Measurements from ENCODE around the gene JCAD.

The JCAD gene

DNA sequence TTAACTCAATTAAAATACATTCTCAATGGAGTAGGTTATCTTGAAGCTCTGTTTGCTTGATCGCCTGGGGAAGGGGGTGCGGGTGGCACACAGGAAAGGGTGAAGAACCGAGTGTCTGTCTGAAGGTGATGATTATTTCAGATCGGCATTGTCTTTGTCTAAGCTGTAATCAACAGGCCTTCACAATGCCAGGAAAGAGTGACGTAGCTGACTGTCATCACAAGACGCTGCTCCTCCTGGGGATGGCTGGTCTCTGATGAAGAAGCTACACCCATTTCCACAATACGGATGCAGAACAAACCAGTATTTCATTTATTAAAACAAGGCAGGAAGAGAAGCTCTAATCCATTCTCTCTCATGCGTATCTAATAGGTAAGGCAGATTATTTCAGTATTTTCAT, 19.4 kb downstream of the JCAD start:
- peaks cover 12 to 76% (median 36%) of the 10 kb centered on the region in 4 experiments for H3K4me1 ChIP-seq (ENCODE audit: control extremely low read depth in 1 of 4, control insufficient read depth in 4 of 4, insufficient read depth in 4 of 4, low read length in 3 of 4)
- H3K27ac ChIP-seq (ENCODE audit: insufficient read depth in 1 of 2, low read depth in 1 of 2, low read length in 2 of 2, poor library complexity in 1 of 2, severe bottlenecking in 2 of 2) = no peak overlapping the region
- WGBS (ENCODE audit: insufficient coverage) = 100% methylated on average over 6 of the region's 8 CpGs
- no peaks in the 10 kb centered on the region for H3K36me3 ChIP-seq (ENCODE audit: control insufficient read depth in 4 of 4, insufficient read depth in 4 of 4, low read length in 3 of 4)
- H3K27me3 ChIP-seq (replicated peaks in 2 of 5; ENCODE audit: control insufficient read depth in 4 of 5, insufficient read depth in 5 of 5, low read length in 4 of 5) = no peaks in the 10 kb centered on the region
- POLR2A ChIA-PET = interaction anchor here (1.2 kb wide), 1 partner anchor 13 kb away, joined by 3 read pairs; no protein-coding TSS in a partner anchor
- no peaks in the 10 kb centered on the region for H3K9me3 ChIP-seq (ENCODE audit: control extremely low read depth in 1 of 5, control insufficient read depth in 4 of 5, insufficient read depth in 2 of 5, low read depth in 1 of 5, low read length in 4 of 5)
- DNase-seq = no peak
- CTCF ChIA-PET = interaction anchor here (1.8 to 4.7 kb wide), 2 partner anchors 12 to 24 kb away, joined by 6 to 41 read pairs; no protein-coding TSS in a partner anchor
- H3K4me3 ChIP-seq (ENCODE audit: control insufficient read depth in 1 of 7, extremely low read depth in 1 of 7, insufficient read depth in 4 of 7, low read depth in 2 of 7, low read length in 6 of 7) = no peak overlapping the region

DNA sequence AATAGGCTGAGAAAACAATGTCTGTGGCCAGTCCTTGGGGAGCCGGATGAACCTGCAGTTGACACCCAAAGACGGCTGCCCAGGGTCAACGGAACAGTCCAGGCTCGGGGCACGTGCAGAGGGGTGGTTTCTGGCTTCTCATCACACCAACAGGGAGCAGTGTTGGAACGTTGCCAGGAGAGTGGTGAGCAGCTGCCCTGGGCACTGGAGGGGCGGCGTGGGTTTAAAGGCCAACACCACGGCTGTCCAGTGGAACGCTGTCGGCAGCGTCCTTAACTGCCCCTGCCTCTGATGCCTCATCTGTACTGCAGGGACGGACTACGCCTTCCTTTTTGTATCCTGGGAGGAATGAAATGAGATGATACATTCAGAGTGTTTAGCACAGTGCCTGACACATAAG, 19.8 kb downstream of the JCAD start:
- POLR2A ChIA-PET = interaction anchor here (1.2 kb wide), 1 partner anchor 12 kb away, joined by 3 read pairs; no protein-coding TSS in a partner anchor
- WGBS (ENCODE audit: insufficient coverage) = 85% methylated on average over 9 of the region's 14 CpGs
- no peaks in the 10 kb centered on the region for H3K36me3 ChIP-seq (ENCODE audit: control insufficient read depth in 4 of 4, insufficient read depth in 4 of 4, low read length in 3 of 4)
- H3K9me3 ChIP-seq (ENCODE audit: control extremely low read depth in 1 of 5, control insufficient read depth in 4 of 5, insufficient read depth in 2 of 5, low read depth in 1 of 5, low read length in 4 of 5) = no peaks in the 10 kb centered on the region
- CTCF ChIA-PET = interaction anchor here (4.7 kb wide), 1 partner anchor 11 kb away, joined by 41 read pairs; no protein-coding TSS in a partner anchor
- no peaks in the 10 kb centered on the region for H3K27me3 ChIP-seq (replicated peaks in 2 of 5; ENCODE audit: control insufficient read depth in 4 of 5, insufficient read depth in 5 of 5, low read length in 4 of 5)
- no peak overlapping the region for H3K4me3 ChIP-seq (ENCODE audit: control insufficient read depth in 1 of 7, extremely low read depth in 1 of 7, insufficient read depth in 4 of 7, low read depth in 2 of 7, low read length in 6 of 7)
- H3K27ac ChIP-seq (ENCODE audit: insufficient read depth in 1 of 2, low read depth in 1 of 2, low read length in 2 of 2, poor library complexity in 1 of 2, severe bottlenecking in 2 of 2) = no peak overlapping the region
- peaks cover 12 to 81% (median 38%) of the 10 kb centered on the region in 4 experiments for H3K4me1 ChIP-seq (ENCODE audit: control extremely low read depth in 1 of 4, control insufficient read depth in 4 of 4, insufficient read depth in 4 of 4, low read length in 3 of 4)
- no peak for DNase-seq

GRCh38 chr10:30038781-30039536, 20.4 kb downstream of the JCAD start:
- peak in 2 of 3 donors; percentile 39 to 63 for DNase-seq
- H3K27ac ChIP-seq (ENCODE audit: insufficient read depth in 1 of 2, low read depth in 1 of 2, low read length in 2 of 2, poor library complexity in 1 of 2, severe bottlenecking in 2 of 2) = no peak overlapping the region
- H3K4me1 ChIP-seq (ENCODE audit: control extremely low read depth in 1 of 4, control insufficient read depth in 4 of 4, insufficient read depth in 4 of 4, low read length in 3 of 4) = peaks cover 12 to 80% (median 39%) of the 10 kb centered on the region in 4 experiments
- WGBS (ENCODE audit: insufficient coverage) = 67% methylated on average over 11 of the region's 12 CpGs
- H3K4me3 ChIP-seq (ENCODE audit: control insufficient read depth in 1 of 7, extremely low read depth in 1 of 7, insufficient read depth in 4 of 7, low read depth in 2 of 7, low read length in 6 of 7) = no peak overlapping the region
- H3K9me3 ChIP-seq (ENCODE audit: control extremely low read depth in 1 of 5, control insufficient read depth in 4 of 5, insufficient read depth in 2 of 5, low read depth in 1 of 5, low read length in 4 of 5) = no peaks in the 10 kb centered on the region
- H3K27me3 ChIP-seq (replicated peaks in 2 of 5; ENCODE audit: control insufficient read depth in 4 of 5, insufficient read depth in 5 of 5, low read length in 4 of 5) = peaks cover 0 to 3% (median 0%) of the 10 kb centered on the region in 5 experiments
- no peaks in the 10 kb centered on the region for H3K36me3 ChIP-seq (ENCODE audit: control insufficient read depth in 4 of 4, insufficient read depth in 4 of 4, low read length in 3 of 4)
- CTCF ChIA-PET = interaction anchor here (0.9 to 4.7 kb wide), 5 partner anchors 10 to 33 kb away, joined by 3 to 41 read pairs (median 3); no protein-coding TSS in a partner anchor
- POLR2A ChIA-PET = interaction anchor here (1.0 kb wide), 1 partner anchor 12 kb away, joined by 3 read pairs; no protein-coding TSS in a partner anchor

GRCh38 chr10:30037620-30038336, 21.6 kb downstream of the JCAD start:
- H3K9me3 ChIP-seq (ENCODE audit: control extremely low read depth in 1 of 5, control insufficient read depth in 4 of 5, insufficient read depth in 2 of 5, low read depth in 1 of 5, low read length in 4 of 5) = no peaks in the 10 kb centered on the region
- H3K27me3 ChIP-seq (replicated peaks in 2 of 5; ENCODE audit: control insufficient read depth in 4 of 5, insufficient read depth in 5 of 5, low read length in 4 of 5) = peaks cover 0 to 3% (median 0%) of the 10 kb centered on the region in 5 experiments
- no peak overlapping the region for H3K27ac ChIP-seq (ENCODE audit: insufficient read depth in 1 of 2, low read depth in 1 of 2, low read length in 2 of 2, poor library complexity in 1 of 2, severe bottlenecking in 2 of 2)
- WGBS (ENCODE audit: insufficient coverage) = 31% methylated on average over 6 of the region's 10 CpGs
- peaks cover 10 to 69% (median 30%) of the 10 kb centered on the region in 4 experiments for H3K4me1 ChIP-seq (ENCODE audit: control extremely low read depth in 1 of 4, control insufficient read depth in 4 of 4, insufficient read depth in 4 of 4, low read length in 3 of 4)
- ChIA-PET CTCF (interaction anchor here (1.0 to 1.3 kb wide), 2 partner anchors 10 to 20 kb away, joined by 3 to 6 read pairs; no protein-coding TSS in a partner anchor), POLR2A (no interaction called here)
- H3K4me3 ChIP-seq (ENCODE audit: control insufficient read depth in 1 of 7, extremely low read depth in 1 of 7, insufficient read depth in 4 of 7, low read depth in 2 of 7, low read length in 6 of 7) = no peak overlapping the region
- peak in 1 of 3 donors; percentile 24 for DNase-seq
- H3K36me3 ChIP-seq (ENCODE audit: control insufficient read depth in 4 of 4, insufficient read depth in 4 of 4, low read length in 3 of 4) = no peaks in the 10 kb centered on the region

GRCh38 chr10:30036811-30037210, 22.6 kb downstream of the JCAD start:
- H3K27me3 ChIP-seq (replicated peaks in 2 of 5; ENCODE audit: control insufficient read depth in 4 of 5, insufficient read depth in 5 of 5, low read length in 4 of 5) = peaks cover 0 to 3% (median 0%) of the 10 kb centered on the region in 5 experiments
- no peak overlapping the region for H3K27ac ChIP-seq (ENCODE audit: insufficient read depth in 1 of 2, low read depth in 1 of 2, low read length in 2 of 2, poor library complexity in 1 of 2, severe bottlenecking in 2 of 2)
- WGBS (ENCODE audit: insufficient coverage) = 99% methylated on average over 8 of the region's 8 CpGs
- DNase-seq = no peak
- peaks cover 7 to 59% (median 21%) of the 10 kb centered on the region in 4 experiments for H3K4me1 ChIP-seq (ENCODE audit: control extremely low read depth in 1 of 4, control insufficient read depth in 4 of 4, insufficient read depth in 4 of 4, low read length in 3 of 4)
- H3K9me3 ChIP-seq (ENCODE audit: control extremely low read depth in 1 of 5, control insufficient read depth in 4 of 5, insufficient read depth in 2 of 5, low read depth in 1 of 5, low read length in 4 of 5) = no peaks in the 10 kb centered on the region
- H3K36me3 ChIP-seq (ENCODE audit: control insufficient read depth in 4 of 4, insufficient read depth in 4 of 4, low read length in 3 of 4) = no peaks in the 10 kb centered on the region
- no peak overlapping the region for H3K4me3 ChIP-seq (ENCODE audit: control insufficient read depth in 1 of 7, extremely low read depth in 1 of 7, insufficient read depth in 4 of 7, low read depth in 2 of 7, low read length in 6 of 7)
- POLR2A ChIA-PET = no interaction called here
- CTCF ChIA-PET = no interaction called here

DNA sequence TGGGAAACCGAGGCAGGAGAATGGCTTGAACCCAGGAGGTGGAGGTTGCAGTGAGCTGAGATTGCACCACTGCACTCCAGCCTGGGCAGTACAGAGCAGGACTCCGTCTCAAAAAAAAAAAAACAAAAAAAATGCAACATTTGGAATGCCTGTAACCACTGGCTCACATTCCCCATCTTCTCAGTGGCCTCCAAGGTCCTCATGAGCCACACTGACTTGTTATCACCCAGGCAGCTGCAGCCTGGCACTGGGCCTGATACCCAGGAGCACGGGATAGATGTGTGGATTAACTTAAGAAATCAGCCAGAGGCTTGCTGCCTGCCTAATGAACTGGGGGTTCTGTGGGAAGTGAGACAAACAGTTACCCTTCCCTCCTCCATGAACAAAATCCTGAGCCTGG, 23.0 kb downstream of the JCAD start:
- Histone ChIP-seq H3K27me3 (replicated peaks in 2 of 5; ENCODE audit: control insufficient read depth in 4 of 5, insufficient read depth in 5 of 5, low read length in 4 of 5) (peaks cover 0 to 3% (median 0%) of the 10 kb centered on the region in 5 experiments), H3K27ac (ENCODE audit: insufficient read depth in 1 of 2, low read depth in 1 of 2, low read length in 2 of 2, poor library complexity in 1 of 2, severe bottlenecking in 2 of 2) (no peak overlapping the region), H3K36me3 (ENCODE audit: control insufficient read depth in 4 of 4, insufficient read depth in 4 of 4, low read length in 3 of 4) (no peaks in the 10 kb centered on the region), H3K4me1 (ENCODE audit: control extremely low read depth in 1 of 4, control insufficient read depth in 4 of 4, insufficient read depth in 4 of 4, low read length in 3 of 4) (peaks cover 4 to 54% (median 17%) of the 10 kb centered on the region in 4 experiments), H3K9me3 (ENCODE audit: control extremely low read depth in 1 of 5, control insufficient read depth in 4 of 5, insufficient read depth in 2 of 5, low read depth in 1 of 5, low read length in 4 of 5) (no peaks in the 10 kb centered on the region), H3K4me3 (ENCODE audit: control insufficient read depth in 1 of 7, extremely low read depth in 1 of 7, insufficient read depth in 4 of 7, low read depth in 2 of 7, low read length in 6 of 7) (no peak overlapping the region)
- CTCF ChIA-PET = interaction anchor here (0.7 kb wide), 1 partner anchor 9 kb away, joined by 3 read pairs; no protein-coding TSS in a partner anchor
- POLR2A ChIA-PET = no interaction called here
- 100% methylated on average over 2 of the region's 3 CpGs for WGBS (ENCODE audit: insufficient coverage)
- DNase-seq = no peak

Data from common myeloid progenitor, CD34-positive (primary cell).